GM12872 (cell line): Measurements from ENCODE around the gene MUCL3.

ENCODE experiments used
- TF ChIP-seq, protein P1 (sequence below): IDR thresholded peaks from 3 replicates; pipeline ENCODE4 v1.5.1; 2011; ENCODE audit warnings: low read depth, mild to moderate bottlenecking, low read length, moderate library complexity; ENCODE audit not compliant: insufficient read depth

Gene MUCL3

DNA sequence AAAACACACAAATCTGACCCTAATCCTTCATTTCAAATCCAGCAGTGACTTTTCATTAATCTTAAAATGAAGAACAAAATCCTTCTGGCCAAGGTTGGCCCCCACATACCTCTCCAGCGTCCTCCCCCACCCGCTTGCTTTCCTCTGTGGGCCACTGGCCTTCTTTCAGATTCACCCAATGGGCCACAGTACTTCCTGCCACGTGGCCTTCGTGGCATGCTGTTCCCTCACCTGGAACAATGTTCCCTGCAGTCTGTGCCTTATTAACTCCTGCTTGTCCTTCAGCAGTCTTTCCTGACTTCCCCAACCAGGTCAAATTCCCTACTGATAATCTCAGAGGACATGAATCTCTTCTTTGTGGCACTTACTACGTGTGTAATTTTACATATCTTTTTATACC, 38.1 kb upstream of the MUCL3 start:
- TF ChIP-seq, protein P1, sequence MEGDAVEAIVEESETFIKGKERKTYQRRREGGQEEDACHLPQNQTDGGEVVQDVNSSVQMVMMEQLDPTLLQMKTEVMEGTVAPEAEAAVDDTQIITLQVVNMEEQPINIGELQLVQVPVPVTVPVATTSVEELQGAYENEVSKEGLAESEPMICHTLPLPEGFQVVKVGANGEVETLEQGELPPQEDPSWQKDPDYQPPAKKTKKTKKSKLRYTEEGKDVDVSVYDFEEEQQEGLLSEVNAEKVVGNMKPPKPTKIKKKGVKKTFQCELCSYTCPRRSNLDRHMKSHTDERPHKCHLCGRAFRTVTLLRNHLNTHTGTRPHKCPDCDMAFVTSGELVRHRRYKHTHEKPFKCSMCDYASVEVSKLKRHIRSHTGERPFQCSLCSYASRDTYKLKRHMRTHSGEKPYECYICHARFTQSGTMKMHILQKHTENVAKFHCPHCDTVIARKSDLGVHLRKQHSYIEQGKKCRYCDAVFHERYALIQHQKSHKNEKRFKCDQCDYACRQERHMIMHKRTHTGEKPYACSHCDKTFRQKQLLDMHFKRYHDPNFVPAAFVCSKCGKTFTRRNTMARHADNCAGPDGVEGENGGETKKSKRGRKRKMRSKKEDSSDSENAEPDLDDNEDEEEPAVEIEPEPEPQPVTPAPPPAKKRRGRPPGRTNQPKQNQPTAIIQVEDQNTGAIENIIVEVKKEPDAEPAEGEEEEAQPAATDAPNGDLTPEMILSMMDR = no peak

DNA sequence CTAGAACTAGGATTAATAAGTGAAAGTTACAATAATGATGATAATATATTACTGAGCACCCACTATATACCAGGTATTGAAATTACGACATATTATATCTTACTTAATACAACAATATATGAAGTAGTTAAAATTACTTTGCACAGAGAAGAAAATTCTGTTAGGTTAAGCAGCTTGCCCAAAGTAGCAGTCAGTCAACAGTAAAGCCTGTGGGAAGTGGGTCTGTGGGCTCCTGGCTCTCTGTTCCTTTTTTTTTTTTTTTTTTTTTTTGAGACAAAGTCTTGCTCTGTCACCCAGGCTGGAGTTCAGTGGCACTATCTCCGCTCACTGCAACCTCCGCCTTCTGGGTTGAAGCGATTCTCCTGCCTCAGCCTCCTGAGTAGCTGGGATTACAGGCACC, 37.5 kb upstream of the MUCL3 start:
- TF ChIP-seq, protein P1 = no peak

DNA sequence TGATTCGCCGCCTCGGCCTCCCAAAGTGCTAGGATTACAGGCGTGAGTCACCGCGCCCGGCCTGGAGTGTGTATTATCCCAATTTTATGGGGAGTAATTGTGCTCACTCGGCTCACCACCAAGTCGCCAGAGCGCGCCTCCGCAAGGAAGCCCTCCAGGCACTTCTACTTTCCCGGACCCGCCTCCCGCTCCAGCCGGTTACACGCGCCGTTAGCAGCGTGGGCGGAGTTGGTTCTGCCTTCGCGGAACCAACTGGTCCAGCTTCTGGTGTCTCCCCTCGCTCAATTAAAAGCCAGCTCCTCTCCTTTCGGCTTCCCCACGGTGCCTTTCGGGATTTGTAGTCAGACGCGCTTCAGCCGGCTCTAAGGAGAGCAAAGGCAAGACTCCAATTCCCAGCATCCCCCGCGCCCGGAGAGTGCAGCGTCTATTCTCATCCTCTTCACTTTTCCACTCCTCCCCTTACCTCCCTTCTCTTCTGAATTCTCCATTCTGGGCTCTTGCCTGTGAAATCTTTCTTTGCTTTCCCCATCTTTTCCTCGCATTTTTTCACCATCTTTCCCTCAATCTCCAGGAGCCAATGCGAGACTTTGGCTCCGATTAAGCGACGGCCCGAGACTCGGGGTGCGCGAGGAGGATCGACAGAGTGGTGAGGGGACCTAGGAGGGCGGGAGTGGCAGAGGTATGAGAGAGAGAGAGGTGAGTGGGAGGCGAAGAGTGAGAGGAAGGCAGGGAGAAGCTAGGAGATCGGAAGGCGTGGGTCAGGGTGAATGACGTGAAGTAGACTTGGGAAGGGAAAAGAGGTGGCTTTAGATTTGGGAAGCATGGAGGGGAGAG, 32.8 kb upstream of the MUCL3 start, which contains the start of gene GTF2H4:
Gene GTF2H4 (plus strand): TSS at position 450 of the 834 bp plus-strand sequence.
- TF ChIP-seq, protein P1 = no peak

DNA sequence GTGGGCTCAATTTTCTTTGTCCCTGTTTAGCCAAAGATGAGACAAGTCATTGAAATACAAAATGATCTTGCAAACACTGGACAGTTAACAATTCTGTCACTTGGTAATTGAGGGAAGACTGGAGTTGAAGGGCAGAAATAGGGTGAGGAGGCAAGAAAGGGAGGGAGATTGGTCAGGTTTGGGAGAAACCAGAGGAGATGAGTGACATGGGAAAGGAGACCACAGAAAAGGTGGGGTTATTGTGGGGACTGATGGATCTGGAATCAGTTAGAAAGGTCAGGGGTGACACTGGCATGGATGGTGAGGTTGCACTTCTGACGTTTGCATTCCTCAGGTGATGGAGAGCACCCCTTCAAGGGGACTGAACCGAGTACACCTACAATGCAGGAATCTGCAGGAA, 32.1 kb upstream of the MUCL3 start:
- TF ChIP-seq, protein P1 = no peak

DNA sequence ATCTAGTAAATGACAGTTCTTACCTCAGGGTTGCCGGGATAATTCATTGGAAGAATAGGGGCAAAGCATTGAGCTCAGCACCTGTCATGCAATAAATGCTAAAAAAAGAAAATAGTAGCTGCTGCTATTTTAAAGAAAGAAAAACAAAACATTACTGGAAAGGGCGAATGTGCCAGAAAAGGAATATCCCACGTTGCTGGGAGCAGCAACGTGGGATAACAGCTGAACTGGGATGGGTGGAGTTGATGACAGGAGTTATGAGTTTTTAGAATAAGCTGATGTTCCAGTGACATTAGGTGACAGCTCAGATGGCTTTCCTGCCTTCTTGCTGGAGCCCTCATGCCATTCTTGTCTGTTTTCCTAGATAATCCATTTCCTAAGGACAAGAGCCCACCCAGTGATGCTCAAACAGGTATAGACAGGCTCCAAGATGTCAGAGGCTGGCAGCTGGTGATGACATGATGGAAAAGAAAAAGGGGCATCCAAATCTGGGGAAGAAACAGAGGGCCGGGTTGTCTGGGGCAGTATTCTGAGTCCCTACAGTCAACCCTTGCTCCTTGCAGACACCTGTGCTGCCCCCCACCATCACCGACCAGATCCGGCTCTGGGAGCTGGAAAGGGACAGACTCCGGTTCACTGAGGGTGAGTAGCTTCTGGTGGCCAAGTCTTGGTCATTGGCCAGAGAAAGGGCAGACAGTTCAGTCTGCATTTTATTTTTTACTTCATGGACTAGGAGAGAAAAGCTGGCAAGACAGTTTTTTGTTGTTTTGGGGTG, 27.8 kb upstream of the MUCL3 start:
- TF ChIP-seq, protein P1 = no peak

DNA sequence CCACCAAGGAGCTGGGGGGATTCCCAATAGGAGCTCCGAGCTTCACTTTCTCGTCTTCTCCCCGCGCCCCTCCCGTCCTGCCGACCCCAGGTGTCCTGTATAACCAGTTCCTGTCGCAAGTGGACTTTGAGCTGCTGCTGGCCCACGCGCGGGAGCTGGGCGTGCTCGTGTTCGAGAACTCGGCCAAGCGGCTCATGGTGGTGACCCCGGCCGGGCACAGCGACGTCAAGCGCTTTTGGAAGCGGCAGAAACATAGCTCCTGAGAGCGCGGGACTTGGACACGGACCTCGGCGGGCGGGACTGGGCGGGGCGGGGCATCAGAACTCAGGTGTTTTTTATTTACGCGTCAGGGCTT, 27.1 kb upstream of the MUCL3 start:
- TF ChIP-seq, protein P1 = no peak

DNA sequence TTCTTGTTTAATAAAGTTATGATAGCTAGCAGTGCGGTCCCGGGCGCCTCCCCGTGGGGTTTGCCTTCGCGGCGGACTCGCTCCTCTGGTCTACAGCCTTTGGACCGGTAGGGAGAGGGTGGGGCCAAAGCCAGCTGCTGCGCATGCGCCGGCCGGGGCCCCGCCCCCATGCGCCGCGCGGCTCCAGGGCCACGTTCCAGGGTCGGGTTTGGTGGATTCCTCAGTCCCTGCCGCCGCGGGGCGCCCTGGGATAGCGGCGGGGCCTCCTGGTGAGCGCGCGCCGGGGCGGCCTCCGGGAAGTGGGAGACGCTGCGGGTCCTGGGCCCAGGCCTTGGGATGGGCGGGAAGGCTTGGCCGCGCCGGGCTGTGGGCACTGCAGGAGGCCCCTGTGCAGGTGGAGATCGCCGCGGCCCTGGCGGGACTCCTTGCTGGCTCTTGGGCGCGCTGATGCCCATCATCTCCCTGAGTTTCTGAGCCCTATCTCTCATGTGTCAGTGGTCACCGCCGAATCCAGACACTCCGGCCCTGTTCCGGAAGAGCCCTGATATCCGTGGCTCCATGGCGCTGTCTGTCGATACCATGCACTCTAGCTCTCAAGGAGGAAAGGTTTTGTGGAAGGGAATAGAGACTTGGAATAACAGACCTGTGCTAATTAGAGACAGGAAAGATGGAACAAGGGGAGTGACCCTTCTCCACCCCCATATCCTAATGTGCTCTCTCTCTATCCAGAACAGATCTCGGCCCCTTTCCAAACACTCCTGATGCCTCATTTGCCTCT, 26.5 kb upstream of the MUCL3 start, which contains the start of gene VARS2:
Gene VARS2 (plus strand): TSS at position 163 of the 778 bp plus-strand sequence. CDS start 599 bp downstream, at position 762.
- TF ChIP-seq, protein P1 = peak; percentile 21; the same call in 1 of the 3 replicates
